ENCODE results near the gene VPS39.
A peak's percentile ranks its signal among the peaks of the same experiment; 100 is the strongest.

The VPS39 gene

DNA sequence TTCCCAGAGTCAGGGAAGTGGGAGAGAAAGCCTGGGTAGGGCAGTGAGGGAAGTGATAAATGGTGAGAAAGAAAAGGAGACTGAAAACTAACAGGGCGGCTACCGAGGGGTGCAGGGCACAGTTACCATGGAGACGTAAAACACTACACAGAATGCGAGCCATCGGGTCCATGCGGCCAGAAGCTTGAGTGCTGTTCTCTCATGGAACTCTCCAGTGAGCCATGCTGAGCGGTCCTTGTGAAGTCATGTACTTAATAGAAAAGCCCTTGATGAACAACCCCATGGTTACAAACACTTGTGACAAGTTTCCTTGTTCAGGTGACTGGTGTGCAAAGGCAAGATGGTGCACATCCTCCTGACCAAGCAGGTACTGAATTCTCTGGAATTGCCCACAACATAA is 48.0 kb downstream of the VPS39 start:
- DNase-seq (ENCODE audit: low spot score in 2 of 2) = no peak
- peaks cover 47% of the 10 kb centered on the region for H3K36me3 ChIP-seq (replicated peaks)
- in situ Hi-C loops (cut with MboI; ENCODE audit: low sequenced_read_pairs) = no loop called here
- no peaks in the 10 kb centered on the region for H3K27me3 ChIP-seq (ENCODE audit: low read depth)
- no peaks in the 10 kb centered on the region for H3K9me3 ChIP-seq
- H3K4me3 ChIP-seq = no peak overlapping the region
- no peaks in the 10 kb centered on the region for H3K4me1 ChIP-seq

DNA sequence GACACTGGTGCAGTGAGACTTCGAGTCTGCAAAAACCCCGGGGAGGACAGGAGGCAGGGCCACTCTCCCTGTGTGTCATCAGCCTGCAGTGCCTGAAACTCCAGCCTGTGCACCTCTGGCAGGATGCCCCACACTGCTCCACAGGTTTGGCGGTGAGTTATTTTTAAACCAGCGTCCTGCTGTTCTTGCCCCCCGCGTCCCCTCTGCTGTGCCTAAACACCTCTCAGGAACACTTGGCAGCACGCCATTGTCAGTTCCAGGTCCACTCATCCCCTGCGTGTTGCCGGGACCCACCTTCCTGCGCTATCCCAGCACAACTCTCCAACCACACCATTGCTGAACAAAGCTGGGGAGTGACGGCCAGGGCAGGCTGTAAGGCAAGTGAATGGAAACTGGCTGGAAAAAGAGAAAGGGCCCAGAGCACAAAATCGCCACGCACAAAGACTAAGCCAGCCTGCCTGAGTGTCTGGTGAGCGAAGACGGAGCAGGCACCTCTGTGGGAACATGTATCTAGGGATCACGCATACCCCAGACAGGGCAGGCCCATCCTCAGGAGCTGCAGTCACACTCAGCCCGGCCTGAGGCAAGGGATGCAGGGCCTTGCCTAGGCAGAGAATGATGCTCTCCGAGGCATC is 48.6 kb downstream of the VPS39 start:
- H3K27me3 ChIP-seq (ENCODE audit: low read depth) = no peaks in the 10 kb centered on the region
- no peaks in the 10 kb centered on the region for H3K9me3 ChIP-seq
- no peak for DNase-seq (ENCODE audit: low spot score in 2 of 2)
- peaks cover 41% of the 10 kb centered on the region for H3K36me3 ChIP-seq (replicated peaks)
- H3K4me3 ChIP-seq = no peak overlapping the region
- H3K4me1 ChIP-seq = no peaks in the 10 kb centered on the region
- in situ Hi-C loops (cut with MboI; ENCODE audit: low sequenced_read_pairs) = no loop called here

GRCh38 chr15:42158941-42159340 is 49.2 kb downstream of the VPS39 start:
- Histone ChIP-seq H3K36me3 (replicated peaks) (peaks cover 35% of the 10 kb centered on the region), H3K27me3 (ENCODE audit: low read depth) (no peaks in the 10 kb centered on the region), H3K4me3 (no peak overlapping the region), H3K9me3 (no peaks in the 10 kb centered on the region), H3K4me1 (no peaks in the 10 kb centered on the region)
- no peak for DNase-seq (ENCODE audit: low spot score in 2 of 2)
- in situ Hi-C loops (cut with MboI; ENCODE audit: low sequenced_read_pairs) = no loop called here

DNA sequence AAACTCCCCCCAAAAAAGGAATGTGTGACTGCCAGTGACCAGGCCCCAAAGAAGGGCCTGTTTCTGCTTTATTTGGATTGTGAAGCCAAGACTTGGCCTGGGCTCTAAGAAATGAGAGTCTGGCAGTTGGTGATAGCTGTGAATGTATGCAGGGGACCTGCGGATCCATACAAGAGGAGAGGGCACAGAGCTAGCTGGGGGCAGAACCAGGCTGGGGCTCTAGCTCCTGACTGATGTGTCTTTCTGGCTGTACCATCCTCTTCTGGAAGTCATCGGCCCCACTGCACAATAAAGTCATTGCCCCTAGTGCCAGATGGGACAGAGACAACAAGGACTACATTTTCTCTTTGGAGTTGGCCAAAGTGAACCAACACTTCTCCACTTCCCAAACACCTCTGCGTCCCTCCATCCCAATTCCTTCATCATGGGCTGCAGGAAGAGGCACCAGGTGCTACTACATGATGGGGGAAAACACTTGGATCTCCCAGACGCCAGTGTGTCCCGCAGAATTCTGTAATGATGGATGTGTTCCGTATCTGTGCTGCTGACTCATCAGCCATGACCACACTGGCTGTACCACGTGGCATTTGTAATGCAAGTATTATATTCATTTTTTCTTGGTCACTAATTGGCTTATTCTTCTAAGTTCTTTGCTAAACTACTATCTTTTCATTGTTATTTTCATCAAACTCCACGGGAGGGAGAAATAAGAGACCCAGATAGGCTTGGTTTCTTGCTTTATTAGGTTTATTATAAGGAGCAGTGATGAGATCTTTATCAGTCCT is 49.9 kb downstream of the VPS39 start:
- H3K9me3 ChIP-seq = no peaks in the 10 kb centered on the region
- DNase-seq (ENCODE audit: low spot score in 2 of 2) = peak in 1 of 2 experiments; percentile 3
- H3K36me3 ChIP-seq (replicated peaks) = peaks cover 27% of the 10 kb centered on the region
- in situ Hi-C loops (cut with MboI; ENCODE audit: low sequenced_read_pairs) = no loop called here
- no peaks in the 10 kb centered on the region for H3K27me3 ChIP-seq (ENCODE audit: low read depth)
- H3K4me1 ChIP-seq = no peaks in the 10 kb centered on the region
- no peak overlapping the region for H3K4me3 ChIP-seq

DNA sequence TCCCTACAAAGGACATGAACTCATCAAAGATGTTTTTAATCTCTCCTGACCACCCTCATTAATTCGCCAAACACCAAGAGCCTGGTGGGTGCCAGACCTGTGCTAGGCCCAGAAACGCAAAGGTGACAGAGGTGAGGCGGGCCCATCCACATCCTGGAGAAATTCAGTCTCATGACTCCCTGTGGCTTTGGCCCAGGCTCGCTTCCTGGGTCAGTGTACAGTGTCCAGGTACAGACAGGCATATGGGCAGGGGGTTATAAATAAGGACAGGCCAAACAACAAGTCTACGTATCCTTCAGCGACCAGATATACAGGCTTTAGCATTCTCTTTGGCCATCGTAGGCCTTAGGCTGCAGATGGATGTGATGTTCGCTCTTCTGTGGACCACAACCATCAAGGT is 50.7 kb downstream of the VPS39 start:
- Histone ChIP-seq H3K27me3 (ENCODE audit: low read depth) (no peaks in the 10 kb centered on the region), H3K36me3 (replicated peaks) (peaks cover 22% of the 10 kb centered on the region), H3K4me1 (no peaks in the 10 kb centered on the region), H3K9me3 (no peaks in the 10 kb centered on the region), H3K4me3 (no peak overlapping the region)
- in situ Hi-C loops (cut with MboI; ENCODE audit: low sequenced_read_pairs) = no loop called here
- DNase-seq (ENCODE audit: low spot score in 2 of 2) = no peak

DNA sequence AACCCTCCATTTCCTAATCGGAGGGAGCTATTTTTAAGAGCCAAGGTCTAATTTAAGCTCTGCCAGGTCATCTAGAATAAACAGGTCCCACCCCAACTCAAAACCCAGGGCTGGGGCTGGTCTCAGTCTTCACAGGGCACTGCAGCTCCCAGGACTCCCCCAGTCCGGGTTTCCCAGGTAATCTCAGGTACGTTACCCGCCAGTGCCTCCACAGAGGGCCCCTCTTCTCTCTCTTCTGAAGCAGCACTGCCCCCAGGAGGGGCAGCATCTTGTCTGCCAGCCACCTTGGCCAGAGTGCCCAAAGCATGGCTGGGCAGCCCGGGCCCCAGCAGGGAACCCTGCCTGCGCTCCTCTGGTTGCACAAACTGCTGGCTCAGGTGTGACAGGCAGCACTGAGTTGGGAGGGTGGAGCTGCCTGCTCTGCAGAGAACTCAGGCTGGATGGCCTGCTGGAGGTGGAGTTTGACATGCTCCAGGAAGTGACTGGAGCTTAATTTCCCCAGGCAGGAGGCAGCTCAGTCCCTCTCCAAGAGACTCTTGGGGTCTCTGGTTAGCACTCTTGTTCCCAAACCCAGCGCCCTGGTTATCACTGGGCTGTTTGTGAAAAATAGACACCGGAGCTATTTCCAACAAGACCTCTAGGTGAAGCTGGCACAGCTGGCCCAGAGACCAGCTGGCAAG is 51.7 kb downstream of the VPS39 start, which contains the start of gene PLA2G4F:
Gene PLA2G4F (minus strand): TSS at position 394 of the 680 bp plus-strand sequence. CDS start 87 bp downstream, at position 307.
- H3K9me3 ChIP-seq = no peaks in the 10 kb centered on the region
- no peaks in the 10 kb centered on the region for H3K4me1 ChIP-seq
- in situ Hi-C loops (cut with MboI; ENCODE audit: low sequenced_read_pairs) = no loop called here
- no peak for DNase-seq (ENCODE audit: low spot score in 2 of 2)
- H3K36me3 ChIP-seq (replicated peaks) = peaks cover 13% of the 10 kb centered on the region
- H3K27me3 ChIP-seq (ENCODE audit: low read depth) = no peaks in the 10 kb centered on the region
- H3K4me3 ChIP-seq = no peak within 1 kb of the TSS

- in situ Hi-C loops (cut with MboI; ENCODE audit: low sequenced_read_pairs) = no loop called here
- no peak overlapping the region for H3K4me3 ChIP-seq
These were observed 52.4 kb downstream of the VPS39 start for GRCh38 chr15:42155546-42156242.

GRCh38 chr15:42154956-42155355 is 53.1 kb downstream of the VPS39 start:
- H3K9me3 ChIP-seq = no peaks in the 10 kb centered on the region
- in situ Hi-C loops (cut with MboI; ENCODE audit: low sequenced_read_pairs) = no loop called here
- no peaks in the 10 kb centered on the region for H3K4me1 ChIP-seq
- H3K27me3 ChIP-seq (ENCODE audit: low read depth) = no peaks in the 10 kb centered on the region
- H3K4me3 ChIP-seq = no peak overlapping the region
- no peak for DNase-seq (ENCODE audit: low spot score in 2 of 2)
- peaks cover 8% of the 10 kb centered on the region for H3K36me3 ChIP-seq (replicated peaks)

More at GRCh38 chr15:42155546-42156242, 52.4 kb downstream of the VPS39 start:
- Histone ChIP-seq H3K27me3 (ENCODE audit: low read depth) (no peaks in the 10 kb centered on the region), H3K36me3 (replicated peaks) (peaks cover 12% of the 10 kb centered on the region), H3K4me1 (no peaks in the 10 kb centered on the region), H3K9me3 (no peaks in the 10 kb centered on the region)
- DNase-seq (ENCODE audit: low spot score in 2 of 2) = no peak

DNA sequence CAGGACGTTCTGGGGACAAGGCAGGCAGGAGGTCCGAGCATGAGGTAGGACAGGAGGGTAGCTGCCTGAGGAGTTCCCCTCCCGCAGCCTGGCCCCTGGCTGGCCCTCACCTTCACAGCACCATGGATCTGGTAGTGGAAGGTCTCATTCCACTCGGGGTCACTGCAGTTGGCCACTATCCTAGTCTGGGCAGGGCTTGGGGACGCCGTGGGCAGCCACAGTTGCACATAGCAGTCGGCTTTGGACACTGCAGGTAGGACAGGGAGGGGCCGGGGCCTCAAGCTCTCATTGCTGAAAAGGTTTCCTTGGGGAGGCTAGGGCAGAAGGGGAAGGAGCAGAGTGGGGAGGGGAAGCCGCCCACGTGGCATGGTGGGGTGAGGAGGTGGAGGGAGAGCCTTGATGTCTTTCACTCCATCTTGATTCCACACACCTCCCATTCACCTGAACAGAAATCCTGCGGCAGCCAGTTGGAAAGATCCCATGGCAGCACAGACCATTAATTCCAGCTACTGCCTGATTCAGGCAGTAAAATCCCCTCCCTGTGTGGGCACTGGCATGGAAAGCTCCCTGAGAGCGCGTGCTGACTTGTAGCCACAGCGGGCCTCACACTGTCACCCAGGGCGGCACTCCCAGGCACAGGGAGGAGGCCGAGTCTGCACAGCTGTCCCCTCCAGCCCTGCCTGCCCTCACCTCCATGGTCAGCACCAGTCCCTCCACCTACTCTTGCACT is 53.7 kb downstream of the VPS39 start:
- in situ Hi-C loops (cut with MboI; ENCODE audit: low sequenced_read_pairs) = no loop called here
- H3K4me1 ChIP-seq = no peaks in the 10 kb centered on the region
- H3K36me3 ChIP-seq (replicated peaks) = peaks cover 2% of the 10 kb centered on the region
- no peaks in the 10 kb centered on the region for H3K27me3 ChIP-seq (ENCODE audit: low read depth)
- no peak for DNase-seq (ENCODE audit: low spot score in 2 of 2)
- no peak overlapping the region for H3K4me3 ChIP-seq
- no peaks in the 10 kb centered on the region for H3K9me3 ChIP-seq

GRCh38 chr15:42153874-42154211 is 54.3 kb downstream of the VPS39 start:
- no peak for DNase-seq (ENCODE audit: low spot score in 2 of 2)
- in situ Hi-C loops (cut with MboI; ENCODE audit: low sequenced_read_pairs) = no loop called here
- Histone ChIP-seq H3K9me3 (no peaks in the 10 kb centered on the region), H3K27me3 (ENCODE audit: low read depth) (no peaks in the 10 kb centered on the region), H3K4me1 (no peaks in the 10 kb centered on the region), H3K36me3 (replicated peaks) (no peaks in the 10 kb centered on the region), H3K4me3 (no peak overlapping the region)

GRCh38 chr15:42152921-42153698 is 55.0 kb downstream of the VPS39 start:
- H3K4me1 ChIP-seq = no peaks in the 10 kb centered on the region
- no peak for DNase-seq (ENCODE audit: low spot score in 2 of 2)
- H3K36me3 ChIP-seq (replicated peaks) = no peaks in the 10 kb centered on the region
- in situ Hi-C loops (cut with MboI; ENCODE audit: low sequenced_read_pairs) = no loop called here
- no peak overlapping the region for H3K4me3 ChIP-seq
- H3K27me3 ChIP-seq (ENCODE audit: low read depth) = no peaks in the 10 kb centered on the region
- no peaks in the 10 kb centered on the region for H3K9me3 ChIP-seq

- in situ Hi-C loops (cut with MboI; ENCODE audit: low sequenced_read_pairs) = no loop called here
- no peak for DNase-seq (ENCODE audit: low spot score in 2 of 2)
- H3K9me3 ChIP-seq = no peaks in the 10 kb centered on the region
- no peaks in the 10 kb centered on the region for H3K36me3 ChIP-seq (replicated peaks)
- no peak overlapping the region for H3K4me3 ChIP-seq
- no peaks in the 10 kb centered on the region for H3K4me1 ChIP-seq
- H3K27me3 ChIP-seq (ENCODE audit: low read depth) = no peaks in the 10 kb centered on the region
These were observed 55.7 kb downstream of the VPS39 start for GRCh38 chr15:42152196-42152920.
